CD4-positive, alpha-beta T cell (primary cell): Measurements from ENCODE around the gene USP50. TPM values are rescaled to one million over a fixed set of nuclear protein-coding genes. Genes with fewer than 3 reads are reported as not detected.

Source experiments
- ATAC-seq: fragments of 200-7000 bp; cut with Tn5 transposase; one replicate; pipeline ENCODE4 v1.10.0; 2022; ENCODE audit warnings: mild to moderate bottlenecking; ENCODE audit not compliant: poor library complexity
- CTCF ChIA-PET: fragments of 350-600 bp; sonication (Branson Sonifier 250); formaldehyde crosslinking; loops from one replicate; lab custom pipeline; 2021; ENCODE audit warnings: antibody characterized with exemption, inconsistent platforms; lab: Charles Lee
- POLR2A ChIA-PET: fragments of 350-600 bp; sonication (Branson Sonifier 250); formaldehyde crosslinking; loops from one replicate; lab custom pipeline; 2021; ENCODE audit warnings: antibody characterized with exemption, inconsistent platforms; lab: Charles Lee
- DNase-seq, 14 experiments: peaks; one replicate each; pipeline ENCODE4 v3.0.0-alpha.2; 2013 to 2020; ENCODE audit warnings: mixed read lengths in 2 of 14
- H3K27ac ChIP-seq, 2 donors: one replicate each; pipeline versions ENCODE4 v1.5.1 to v1.7.0; 2013; ENCODE audit warnings: low read length in 2 of 2, low read depth in 1 of 2, mild to moderate bottlenecking in 1 of 2
- H3K27me3 ChIP-seq, 2 experiments: 1 replicate in 1 of 2; 2 replicates in 1 of 2; pipeline versions ENCODE4 v1.6.1 to v1.7.0; 2013; ENCODE audit warnings: low read length in 2 of 2, control low read depth in 1 of 2, mild to moderate bottlenecking in 1 of 2, moderate library complexity in 1 of 2; ENCODE audit not compliant: insufficient read depth in 2 of 2, control insufficient read depth in 1 of 2
- H3K36me3 ChIP-seq: one replicate; pipeline ENCODE4 v1.6.1; 2013; ENCODE audit warnings: low read length, control low read depth; ENCODE audit not compliant: insufficient read depth
- H3K4me1 ChIP-seq: one replicate; pipeline ENCODE4 v1.6.1; 2013; ENCODE audit warnings: low read length, control low read depth; ENCODE audit not compliant: insufficient read depth
- H3K4me3 ChIP-seq: one replicate; pipeline ENCODE4 v1.5.1; 2013; ENCODE audit warnings: mild to moderate bottlenecking, low read length, moderate library complexity
- H3K9me3 ChIP-seq, 2 experiments: 1 replicate in 1 of 2; 2 replicates in 1 of 2; pipeline versions ENCODE4 v1.6.1 to v1.7.0; 2013; ENCODE audit warnings: low read length in 2 of 2, mild to moderate bottlenecking in 2 of 2, control low read depth in 1 of 2, moderate library complexity in 1 of 2; ENCODE audit not compliant: control insufficient read depth in 1 of 2, insufficient read depth in 1 of 2
- H3K27ac Mint-ChIP-seq: one replicate; pipeline ENCODE4 v1.8.0; 2020; ENCODE audit warnings: mixed read lengths
- H3K27me3 Mint-ChIP-seq: one replicate; pipeline ENCODE4 v1.8.0; 2021; ENCODE audit warnings: mixed read lengths
- H3K36me3 Mint-ChIP-seq: one replicate; pipeline ENCODE4 v1.8.0; 2021; ENCODE audit warnings: low read depth, mixed read lengths
- H3K4me1 Mint-ChIP-seq: one replicate; pipeline ENCODE4 v1.8.0; 2021; ENCODE audit warnings: low read depth, mixed read lengths
- H3K4me3 Mint-ChIP-seq: one replicate; pipeline ENCODE4 v1.8.0; 2020; ENCODE audit warnings: mild to moderate bottlenecking, mixed read lengths
- H3K9me3 Mint-ChIP-seq: one replicate; pipeline ENCODE4 v1.8.0; 2020; ENCODE audit warnings: mixed read lengths
- CTCF ChIP-seq: fragments of 200-600 bp; IDR thresholded peaks from one replicate; pipeline ENCODE4 v1.8.0; 2022; ENCODE audit warnings: antibody characterized with exemption, mild to moderate bottlenecking
- intact Hi-C, 2 experiments: fragments of 100-400 bp; cut with DNase I in 1 of 2; cut with micrococcal nuclease in 1 of 2; formaldehyde crosslinking; loops; one replicate each; pipeline versions ENCODE4 v1.15.1 to v1.9.0; 2023 to 2025; cut with DNase I, micrococcal nuclease
- total RNA-seq, 174 experiments: library from RNA in 2 of 174; stranded (reverse) in 2 of 174; gene quantifications; one replicate each; pipeline ENCODE4 v1.2.3 and lab custom pipeline; 2021 to 2026

USP50 gene
- total RNA-seq, 2 experiments from 2014 or later: 0.41 TPM; not detected in 1

- no peak overlapping the region for H3K27ac Mint-ChIP-seq
- no peak for DNase-seq
- POLR2A ChIA-PET: no interaction called here
- Histone ChIP-seq H3K36me3 (peaks cover 52% of the 10 kb centered on the region), H3K27me3 (no peaks in the 10 kb centered on the region), H3K4me3 (no peak overlapping the region), H3K27ac (no peak overlapping the region), H3K4me1 (no peaks in the 10 kb centered on the region), H3K9me3 (no peaks in the 10 kb centered on the region)
- no peaks in the 10 kb centered on the region for H3K4me1 Mint-ChIP-seq
- CTCF ChIA-PET: no interaction called here
- no peaks in the 10 kb centered on the region for H3K27me3 Mint-ChIP-seq
- ATAC-seq: no peak
- no peak for TF ChIP-seq CTCF
- H3K36me3 Mint-ChIP-seq: peaks cover 69% of the 10 kb centered on the region
- no peaks in the 10 kb centered on the region for H3K9me3 Mint-ChIP-seq
- intact Hi-C loops: no loop called here
- no peak overlapping the region for H3K4me3 Mint-ChIP-seq
These were observed 75.4 kb downstream of the USP50 start for GRCh38 chr15:50471072-50471471.

- CTCF ChIA-PET: interaction anchor here (0.6 to 1.8 kb wide), 3 partner anchors 15 to 159 kb away, joined by 3 to 4 read pairs (median 4); no protein-coding TSS in a partner anchor
- H3K27ac ChIP-seq: no peak overlapping the region
- H3K27me3 Mint-ChIP-seq: no peaks in the 10 kb centered on the region
These were observed 82.8 kb downstream of the USP50 start for GRCh38 chr15:50463423-50464358.

More at GRCh38 chr15:50463423-50464358, 82.8 kb downstream of the USP50 start:
- Mint-ChIP-seq H3K4me3 (no peak overlapping the region), H3K4me1 (no peaks in the 10 kb centered on the region), H3K9me3 (no peaks in the 10 kb centered on the region), H3K36me3 (peaks cover 84% of the 10 kb centered on the region), H3K27ac (no peak overlapping the region)
- no peaks in the 10 kb centered on the region for H3K4me1 ChIP-seq
- H3K4me3 ChIP-seq: no peak overlapping the region
- POLR2A ChIA-PET: no interaction called here
- peaks cover 62% of the 10 kb centered on the region for H3K36me3 ChIP-seq
- H3K27me3 ChIP-seq: no peaks in the 10 kb centered on the region
- H3K9me3 ChIP-seq: no peaks in the 10 kb centered on the region
- ATAC-seq: no peak
- no peak for DNase-seq
- intact Hi-C loops: no loop called here
- TF ChIP-seq CTCF: no peak
